Panc1 (cell line): ENCODE results near the gene PRPF40B. TPM values are rescaled to one million over a fixed set of nuclear protein-coding genes. Genes with fewer than 3 reads are reported as not detected.
"Not testable (repeated sequence)": the region's sequence is repeated elsewhere in the genome, so short reads cannot be mapped to it uniquely, and the experiment has no call there.

Experiments used
- ATAC-seq: fragments of 200-7000 bp; cut with Tn5 transposase; 2 replicates; pipeline ENCODE4 v1.9.1; 2020; ENCODE audit warnings: mild to moderate bottlenecking, moderate library complexity
- BruUV-seq: library from RNA; stranded (reverse); fragments of 400-500 nt; replicated peaks from 2 replicates; lab custom pipeline; 2021; lab: Mats Ljungman, UMichigan
- CTCF ChIA-PET: fragments of 300-600 bp; sonication (Branson Sonifier 250); formaldehyde crosslinking; loops from one replicate; lab custom pipeline; 2022; ENCODE audit warnings: antibody characterized with exemption; lab: Charles Lee
- POLR2A ChIA-PET: fragments of 300-600 bp; sonication (Branson Sonifier 250); formaldehyde crosslinking; loops from one replicate; lab custom pipeline; 2022; ENCODE audit warnings: antibody characterized with exemption; lab: Charles Lee
- DNase-seq: peaks from one replicate; pipeline ENCODE4 v3.0.0-alpha.2; 2010; ENCODE audit warnings: low read depth, low spot score
- H3K27ac ChIP-seq: 2 replicates; pipeline ENCODE4 v1.5.1; 2011; ENCODE audit warnings: mild to moderate bottlenecking, low read length, inconsistent platforms
- H3K27me3 ChIP-seq: fragments of 200-500 bp; sonication (Bioruptor generic); 2 replicates; pipeline ENCODE4 v1.6.0; 2014; ENCODE audit warnings: low read length, inconsistent platforms; ENCODE audit not compliant: control insufficient read depth, insufficient read depth
- H3K36me3 ChIP-seq: fragments of 200-500 bp; sonication (Bioruptor generic); 2 replicates; pipeline ENCODE4 v1.5.1; 2014; ENCODE audit warnings: inconsistent platforms, mild to moderate bottlenecking, low read length, moderate library complexity; ENCODE audit not compliant: control insufficient read depth, insufficient read depth
- H3K4me1 ChIP-seq: 2 replicates; pipeline ENCODE4 v1.5.1; 2011; ENCODE audit warnings: inconsistent platforms, mild to moderate bottlenecking, low read length, moderate library complexity; ENCODE audit not compliant: control insufficient read depth, insufficient read depth
- H3K4me3 ChIP-seq, 2 experiments: 2 replicates each; pipeline ENCODE4 v1.5.1; 2011 to 2012; ENCODE audit warnings: low read depth in 2 of 2, low read length in 2 of 2, mild to moderate bottlenecking in 2 of 2, inconsistent platforms in 1 of 2, moderate library complexity in 1 of 2
- H3K9me3 ChIP-seq: fragments of 200-500 bp; sonication (Bioruptor generic); 2 replicates; pipeline ENCODE4 v1.5.1; 2014; ENCODE audit warnings: low read depth, mild to moderate bottlenecking, inconsistent platforms, low read length, moderate library complexity; ENCODE audit not compliant: control insufficient read depth, insufficient read depth
- POLR2AphosphoS5 ChIP-seq: IDR thresholded peaks from 2 replicates; pipeline ENCODE4 v1.6.1; 2012; ENCODE audit warnings: mild to moderate bottlenecking, low read depth, low read length, moderate library complexity
- SIN3A ChIP-seq: IDR thresholded peaks from 2 replicates; pipeline ENCODE4 v1.6.1; 2012; ENCODE audit warnings: low read depth, mild to moderate bottlenecking, low read length, moderate library complexity, borderline replicate concordance; ENCODE audit not compliant: insufficient read depth
- TCF7L2 ChIP-seq: IDR thresholded peaks from 2 replicates; pipeline ENCODE4 v1.6.1; 2011; ENCODE audit warnings: mild to moderate bottlenecking, low read depth, low read length, inconsistent platforms
- in situ Hi-C: cut with HindIII; loops from 2 replicates; pipeline ENCODE4 v1.10.0; 2016; ENCODE audit warnings: low sequenced_read_pairs, low pct_unique_long_range_greater_than_20kb
- intact Hi-C: fragments of 100-400 bp; cut with micrococcal nuclease; formaldehyde crosslinking; loops from one replicate; pipeline ENCODE4 v1.10.0; 2022; ENCODE audit not compliant: unreplicated experiment
- total RNA-seq: library from RNA; stranded (reverse); gene quantifications from one replicate; pipeline ENCODE4 v1.2.1, GENCODE V29; 2021; ENCODE audit not compliant: unreplicated experiment
- TF ChIP-seq, protein P1 (sequence below): fragments of 450-650 bp; IDR thresholded peaks from 2 replicates; pipeline ENCODE4 v1.5.1; 2017; ENCODE audit warnings: mild to moderate bottlenecking
- TF ChIP-seq, protein P2 (sequence below), 2 experiments: IDR thresholded peaks; 2 replicates each; pipeline ENCODE4 v1.6.1; 2011 to 2012; ENCODE audit warnings: low read depth in 2 of 2, control low read depth in 1 of 2, low read length in 1 of 2, mild to moderate bottlenecking in 1 of 2, moderate library complexity in 1 of 2; ENCODE audit not compliant: insufficient read depth in 1 of 2

The PRPF40B gene
- total RNA-seq, 1 experiment from 2014 or later = 26.3 TPM

DNA sequence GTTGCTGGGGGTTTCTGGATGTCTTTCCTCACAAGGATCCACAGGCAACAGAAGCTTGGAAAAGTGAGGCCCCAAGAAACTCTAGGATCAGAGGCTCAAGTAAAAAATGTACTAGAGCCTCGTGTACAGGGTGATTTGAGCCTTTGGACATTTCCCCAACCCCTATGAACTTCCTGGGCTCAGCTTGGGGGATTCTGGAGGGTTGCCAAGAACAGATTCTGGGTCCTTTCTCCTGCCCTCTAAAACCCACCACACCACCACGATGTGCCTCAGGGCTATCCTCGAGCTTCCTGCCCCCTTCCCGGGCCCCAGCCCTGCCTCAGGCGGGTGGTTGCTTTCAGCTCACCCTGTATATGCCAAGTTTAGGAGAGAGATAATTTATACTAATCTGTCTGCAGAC is 18.5 kb upstream of the PRPF40B start:
- in situ Hi-C loops (no loop called here), intact Hi-C loops (no loop called here)
- no peaks in the 10 kb centered on the region for H3K9me3 ChIP-seq
- TF ChIP-seq SIN3A = no peak
- TF ChIP-seq, protein P1, sequence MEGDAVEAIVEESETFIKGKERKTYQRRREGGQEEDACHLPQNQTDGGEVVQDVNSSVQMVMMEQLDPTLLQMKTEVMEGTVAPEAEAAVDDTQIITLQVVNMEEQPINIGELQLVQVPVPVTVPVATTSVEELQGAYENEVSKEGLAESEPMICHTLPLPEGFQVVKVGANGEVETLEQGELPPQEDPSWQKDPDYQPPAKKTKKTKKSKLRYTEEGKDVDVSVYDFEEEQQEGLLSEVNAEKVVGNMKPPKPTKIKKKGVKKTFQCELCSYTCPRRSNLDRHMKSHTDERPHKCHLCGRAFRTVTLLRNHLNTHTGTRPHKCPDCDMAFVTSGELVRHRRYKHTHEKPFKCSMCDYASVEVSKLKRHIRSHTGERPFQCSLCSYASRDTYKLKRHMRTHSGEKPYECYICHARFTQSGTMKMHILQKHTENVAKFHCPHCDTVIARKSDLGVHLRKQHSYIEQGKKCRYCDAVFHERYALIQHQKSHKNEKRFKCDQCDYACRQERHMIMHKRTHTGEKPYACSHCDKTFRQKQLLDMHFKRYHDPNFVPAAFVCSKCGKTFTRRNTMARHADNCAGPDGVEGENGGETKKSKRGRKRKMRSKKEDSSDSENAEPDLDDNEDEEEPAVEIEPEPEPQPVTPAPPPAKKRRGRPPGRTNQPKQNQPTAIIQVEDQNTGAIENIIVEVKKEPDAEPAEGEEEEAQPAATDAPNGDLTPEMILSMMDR = no peak
- no peak for TF ChIP-seq POLR2AphosphoS5
- TF ChIP-seq, protein P2, sequence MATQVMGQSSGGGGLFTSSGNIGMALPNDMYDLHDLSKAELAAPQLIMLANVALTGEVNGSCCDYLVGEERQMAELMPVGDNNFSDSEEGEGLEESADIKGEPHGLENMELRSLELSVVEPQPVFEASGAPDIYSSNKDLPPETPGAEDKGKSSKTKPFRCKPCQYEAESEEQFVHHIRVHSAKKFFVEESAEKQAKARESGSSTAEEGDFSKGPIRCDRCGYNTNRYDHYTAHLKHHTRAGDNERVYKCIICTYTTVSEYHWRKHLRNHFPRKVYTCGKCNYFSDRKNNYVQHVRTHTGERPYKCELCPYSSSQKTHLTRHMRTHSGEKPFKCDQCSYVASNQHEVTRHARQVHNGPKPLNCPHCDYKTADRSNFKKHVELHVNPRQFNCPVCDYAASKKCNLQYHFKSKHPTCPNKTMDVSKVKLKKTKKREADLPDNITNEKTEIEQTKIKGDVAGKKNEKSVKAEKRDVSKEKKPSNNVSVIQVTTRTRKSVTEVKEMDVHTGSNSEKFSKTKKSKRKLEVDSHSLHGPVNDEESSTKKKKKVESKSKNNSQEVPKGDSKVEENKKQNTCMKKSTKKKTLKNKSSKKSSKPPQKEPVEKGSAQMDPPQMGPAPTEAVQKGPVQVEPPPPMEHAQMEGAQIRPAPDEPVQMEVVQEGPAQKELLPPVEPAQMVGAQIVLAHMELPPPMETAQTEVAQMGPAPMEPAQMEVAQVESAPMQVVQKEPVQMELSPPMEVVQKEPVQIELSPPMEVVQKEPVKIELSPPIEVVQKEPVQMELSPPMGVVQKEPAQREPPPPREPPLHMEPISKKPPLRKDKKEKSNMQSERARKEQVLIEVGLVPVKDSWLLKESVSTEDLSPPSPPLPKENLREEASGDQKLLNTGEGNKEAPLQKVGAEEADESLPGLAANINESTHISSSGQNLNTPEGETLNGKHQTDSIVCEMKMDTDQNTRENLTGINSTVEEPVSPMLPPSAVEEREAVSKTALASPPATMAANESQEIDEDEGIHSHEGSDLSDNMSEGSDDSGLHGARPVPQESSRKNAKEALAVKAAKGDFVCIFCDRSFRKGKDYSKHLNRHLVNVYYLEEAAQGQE (IDR thresholded peaks at IDR 0.05; ENCODE audit: insufficient read depth in 1 of 2, low read depth in 2 of 2, low read length in 1 of 2) = no peak
- no peak for TF ChIP-seq TCF7L2
- ATAC-seq = no peak
- no peak overlapping the region for H3K27ac ChIP-seq
- no TSS peak for BruUV-seq
- no peaks in the 10 kb centered on the region for H3K27me3 ChIP-seq
- DNase-seq = no peak
- H3K4me1 ChIP-seq = no peaks in the 10 kb centered on the region
- H3K36me3 ChIP-seq = no peaks in the 10 kb centered on the region
- POLR2A ChIA-PET = interaction anchor here (0.5 to 0.7 kb wide), 2 partner anchors 17 to 42 kb away, joined by 3 to 4 read pairs; no protein-coding TSS in a partner anchor
- H3K4me3 ChIP-seq = no peak overlapping the region
- CTCF ChIA-PET = interaction anchor here (0.6 kb wide), 1 partner anchor 40 kb away, joined by 3 read pairs; no protein-coding TSS in a partner anchor

DNA sequence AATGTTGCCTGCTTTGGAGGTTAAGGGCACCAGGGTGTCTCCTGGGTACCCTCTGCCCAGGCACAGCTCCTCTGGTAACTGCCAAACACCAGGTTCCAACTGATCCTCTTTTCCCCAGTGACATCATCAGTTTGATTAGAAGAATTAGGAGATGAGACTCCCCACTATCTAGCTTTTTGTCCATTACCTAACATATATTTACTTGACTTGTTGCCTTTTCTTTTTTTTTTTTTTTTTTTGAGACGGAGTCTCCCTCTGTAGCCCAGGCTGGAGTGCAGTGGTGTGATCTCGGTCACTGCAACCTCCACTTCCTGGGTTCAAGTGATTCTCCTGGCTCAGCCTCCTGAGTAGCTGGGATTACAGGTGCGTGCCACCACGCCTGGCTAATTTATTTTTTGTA is 17.8 kb upstream of the PRPF40B start, which contains the start of gene FAM186B:
TSS of gene FAM186B (minus strand) at position 101 of the 400 bp plus-strand sequence. CDS start 162 bp downstream, outside the sequence.
- H3K36me3 ChIP-seq, H3K4me3 ChIP-seq, POLR2A ChIA-PET, DNase-seq, H3K27me3 ChIP-seq, H3K9me3 ChIP-seq, BruUV-seq, ATAC-seq, in situ Hi-C loops, intact Hi-C loops, H3K4me1 ChIP-seq, H3K27ac ChIP-seq: not testable (repeated sequence)
- CTCF ChIA-PET = interaction anchor here (0.6 kb wide), 1 partner anchor 40 kb away, joined by 3 read pairs; no protein-coding TSS in a partner anchor
